HepG2 (cell line): ENCODE results near the gene MST1.

ENCODE experiments used
- BORCS8-MEF2B ChIP-seq: sonication (generic); formaldehyde crosslinking; IDR thresholded peaks from 2 replicates; pipeline ENCODE4 v1.8.0; 2022; ENCODE audit warnings: mild to moderate bottlenecking, missing genetic modification reagents
- CBX2 ChIP-seq, 2 experiments: fragments of 200-600 bp in 1 of 2; sonication (generic); formaldehyde crosslinking in 1 of 2; IDR thresholded peaks; 2 replicates each; pipeline versions ENCODE4 v1.7.0 to v1.8.1; 2018 to 2022; ENCODE audit warnings: low read depth in 2 of 2, low read length in 1 of 2, mild to moderate bottlenecking in 1 of 2, missing genetic modification reagents in 1 of 2
- HMG20A ChIP-seq: IDR thresholded peaks from 2 replicates; pipeline ENCODE4 v1.6.1; 2016; ENCODE audit warnings: borderline replicate concordance
- KDM1A ChIP-seq: IDR thresholded peaks from 2 replicates; pipeline ENCODE4 v1.6.1; 2016; ENCODE audit warnings: missing compliant biosample characterization
- MTA1 ChIP-seq: sonication (generic); formaldehyde crosslinking; IDR thresholded peaks from 2 replicates; pipeline ENCODE4 v1.4.0; 2020; ENCODE audit warnings: missing genetic modification reagents, mild to moderate bottlenecking, borderline replicate concordance
- SP1 ChIP-seq, 2 experiments: fragments of 450-650 bp in 1 of 2; sonication (generic) in 1 of 2; formaldehyde crosslinking in 1 of 2; IDR thresholded peaks; 2 replicates each; pipeline versions ENCODE4 v1.4.0 to v1.6.1; 2016 to 2020; ENCODE audit warnings: missing genetic modification reagents in 1 of 2
- TAF15 ChIP-seq: fragments of 200-400 bp; formaldehyde crosslinking; IDR thresholded peaks from one replicate; pipeline ENCODE4 v1.6.1; 2018; ENCODE audit warnings: mild to moderate bottlenecking, low read depth, low read length; ENCODE audit not compliant: poor library complexity, severe bottlenecking
- ZNF274 ChIP-seq: sonication (generic); formaldehyde crosslinking; IDR thresholded peaks from 2 replicates; pipeline ENCODE4 v1.5.1; 2020; ENCODE audit warnings: mild to moderate bottlenecking, missing genetic modification reagents
- TF ChIP-seq, protein P1 (sequence below): sonication (generic); formaldehyde crosslinking; IDR thresholded peaks from 2 replicates; pipeline ENCODE4 v1.4.0; 2020; ENCODE audit warnings: missing genetic modification reagents

DNA sequence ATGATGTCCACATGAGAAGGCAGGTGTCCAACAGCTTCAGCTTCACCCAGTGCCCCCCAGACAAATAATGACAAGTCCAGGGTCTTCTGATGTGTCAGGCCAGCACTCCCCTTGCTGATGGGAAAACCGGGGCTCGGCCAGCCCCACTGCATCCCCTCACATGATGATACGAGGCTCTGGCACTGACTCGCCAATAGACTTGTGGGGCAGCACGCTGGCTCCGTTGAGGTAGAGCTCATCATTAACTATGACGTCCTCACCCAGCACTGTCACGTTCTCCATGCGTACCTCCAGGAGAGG lies 32.3 kb upstream of the MST1 start:
- TF ChIP-seq HMG20A (CRISPR knock-in tag), result no peak
- no peak for TF ChIP-seq KDM1A (CRISPR knock-in tag)
- no peak for TF ChIP-seq SP1 (IDR thresholded peaks at IDR 0.05)
- TF ChIP-seq SP1 (CRISPR knock-in tag; IDR thresholded peaks at IDR 0.05), result no peak
- no peak for TF ChIP-seq BORCS8-MEF2B (CRISPR knock-in tag)
- no peak for TF ChIP-seq CBX2 (IDR thresholded peaks at IDR 0.05; ENCODE audit: low read depth, low read length)
- no peak for TF ChIP-seq CBX2 (CRISPR knock-in tag; IDR thresholded peaks at IDR 0.05; ENCODE audit: low read depth)
- no peak for TF ChIP-seq TAF15
- TF ChIP-seq, protein P1, sequence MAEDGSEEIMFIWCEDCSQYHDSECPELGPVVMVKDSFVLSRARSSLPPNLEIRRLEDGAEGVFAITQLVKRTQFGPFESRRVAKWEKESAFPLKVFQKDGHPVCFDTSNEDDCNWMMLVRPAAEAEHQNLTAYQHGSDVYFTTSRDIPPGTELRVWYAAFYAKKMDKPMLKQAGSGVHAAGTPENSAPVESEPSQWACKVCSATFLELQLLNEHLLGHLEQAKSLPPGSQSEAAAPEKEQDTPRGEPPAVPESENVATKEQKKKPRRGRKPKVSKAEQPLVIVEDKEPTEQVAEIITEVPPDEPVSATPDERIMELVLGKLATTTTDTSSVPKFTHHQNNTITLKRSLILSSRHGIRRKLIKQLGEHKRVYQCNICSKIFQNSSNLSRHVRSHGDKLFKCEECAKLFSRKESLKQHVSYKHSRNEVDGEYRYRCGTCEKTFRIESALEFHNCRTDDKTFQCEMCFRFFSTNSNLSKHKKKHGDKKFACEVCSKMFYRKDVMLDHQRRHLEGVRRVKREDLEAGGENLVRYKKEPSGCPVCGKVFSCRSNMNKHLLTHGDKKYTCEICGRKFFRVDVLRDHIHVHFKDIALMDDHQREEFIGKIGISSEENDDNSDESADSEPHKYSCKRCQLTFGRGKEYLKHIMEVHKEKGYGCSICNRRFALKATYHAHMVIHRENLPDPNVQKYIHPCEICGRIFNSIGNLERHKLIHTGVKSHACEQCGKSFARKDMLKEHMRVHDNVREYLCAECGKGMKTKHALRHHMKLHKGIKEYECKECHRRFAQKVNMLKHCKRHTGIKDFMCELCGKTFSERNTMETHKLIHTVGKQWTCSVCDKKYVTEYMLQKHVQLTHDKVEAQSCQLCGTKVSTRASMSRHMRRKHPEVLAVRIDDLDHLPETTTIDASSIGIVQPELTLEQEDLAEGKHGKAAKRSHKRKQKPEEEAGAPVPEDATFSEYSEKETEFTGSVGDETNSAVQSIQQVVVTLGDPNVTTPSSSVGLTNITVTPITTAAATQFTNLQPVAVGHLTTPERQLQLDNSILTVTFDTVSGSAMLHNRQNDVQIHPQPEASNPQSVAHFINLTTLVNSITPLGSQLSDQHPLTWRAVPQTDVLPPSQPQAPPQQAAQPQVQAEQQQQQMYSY (CRISPR knock-in tag), result no peak
- TF ChIP-seq ZNF274 (CRISPR knock-in tag), result no peak
- no peak for TF ChIP-seq MTA1 (CRISPR knock-in tag)
